ENCODE measurements around the gene ABLIM2. TPM values are rescaled to one million over a fixed set of nuclear protein-coding genes. Genes with fewer than 3 reads are reported as not detected.

Gene ABLIM2
- total and polyA plus RNA-seq, 2 of the 8 experiments (the other 6 are each of a cell fraction or from before 2014, with no cell fraction given) = 2.8 to 3.0 TPM

GRCh38 chr4:8046925-8047541 lies 111.6 kb downstream of the ABLIM2 start (continued):
- TF ChIP-seq RNF2 (IDR thresholded peaks at IDR 0.05; ENCODE audit: borderline replicate concordance, low read depth, low read length, missing control alignments, poor library complexity, severe bottlenecking) (no peak), RBBP5 (IDR thresholded peaks at IDR 0.05; ENCODE audit: borderline replicate concordance, low read depth, low read length) (no peak), CREB1 (IDR thresholded peaks at IDR 0.05) (no peak), ASH2L (IDR thresholded peaks at IDR 0.05; ENCODE audit: low read length) (no peak), CEBPB (IDR thresholded peaks at IDR 0.05; ENCODE audit: low read depth, low read length) (no peak), JUN (IDR thresholded peaks at IDR 0.05; ENCODE audit: low read depth, low read length) (no peak), ATF3 (IDR thresholded peaks at IDR 0.05; ENCODE audit: insufficient read depth, low read depth, low read length) (no peak), SIN3A (conservative IDR thresholded peaks at IDR 0.05 in 1 of 2, IDR thresholded peaks at IDR 0.05 in 1 of 2; ENCODE audit: low read depth in 1 of 2, low read length in 2 of 2) (no peak)

Measured in H1 (cell line).